HG02571 (cell line): ENCODE measurements around the gene BICRA.
"Not testable (repeated sequence)": the region's sequence is repeated elsewhere in the genome, so short reads cannot be mapped to it uniquely, and the experiment has no call there.

ENCODE experiments used
- ATAC-seq: cut with Tn5 transposase; IDR thresholded peaks from one replicate; pipeline ENCODE4 v1.9.1; 2021; ENCODE audit warnings: mild to moderate bottlenecking, moderate library complexity; ENCODE audit not compliant: unreplicated experiment

The BICRA gene

DNA sequence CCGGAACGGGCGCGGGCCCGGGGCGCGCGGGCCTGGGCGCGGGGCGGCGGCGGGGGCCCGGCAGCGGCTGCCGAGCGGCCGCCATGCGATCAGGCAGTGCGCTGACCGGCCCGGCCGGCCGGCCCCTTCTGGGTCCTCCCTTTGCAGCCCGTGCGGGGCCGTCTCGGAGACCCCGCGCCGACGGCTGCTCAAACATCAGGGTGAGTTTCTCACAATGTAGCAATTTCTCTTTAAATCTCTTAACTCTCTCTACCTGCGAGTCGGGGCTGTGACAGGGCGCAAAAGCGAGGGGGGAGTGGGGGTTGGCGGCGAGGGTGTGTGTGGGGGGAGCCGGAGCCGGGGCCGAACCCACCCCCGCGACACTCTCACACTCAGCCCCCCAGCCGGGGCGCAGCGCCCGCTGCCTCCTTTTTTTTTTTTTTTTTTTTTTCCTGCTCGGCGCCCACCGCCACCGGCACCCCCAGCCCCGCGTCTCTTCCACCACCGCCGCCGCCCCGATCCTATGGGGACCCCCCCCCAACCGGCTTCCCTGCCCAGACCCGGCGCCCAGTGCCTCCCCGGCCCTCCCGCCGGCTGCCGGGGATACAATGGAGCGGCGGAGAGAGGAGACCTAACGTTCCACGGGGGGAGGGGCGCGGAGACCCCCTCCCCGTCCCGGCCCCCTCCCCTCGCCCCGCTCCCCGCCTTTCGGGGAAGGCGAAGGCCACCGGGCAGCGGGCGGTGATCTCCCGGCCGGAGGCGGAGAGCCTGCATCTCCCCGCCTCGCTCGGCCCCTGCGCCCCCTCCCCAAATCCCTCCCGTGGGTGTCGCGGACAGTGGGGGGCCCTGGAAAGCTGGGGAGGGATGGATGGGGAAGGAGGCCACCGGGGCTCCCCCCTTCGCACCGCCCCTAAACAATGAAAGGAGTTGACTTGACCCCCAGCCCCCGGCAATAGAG, at the start of gene BICRA:
BICRA (plus strand) TSS at position 166 of the 937 bp plus-strand sequence. CDS start 64,441 bp downstream, outside the sequence.
- peak; percentile 40 for ATAC-seq

DNA sequence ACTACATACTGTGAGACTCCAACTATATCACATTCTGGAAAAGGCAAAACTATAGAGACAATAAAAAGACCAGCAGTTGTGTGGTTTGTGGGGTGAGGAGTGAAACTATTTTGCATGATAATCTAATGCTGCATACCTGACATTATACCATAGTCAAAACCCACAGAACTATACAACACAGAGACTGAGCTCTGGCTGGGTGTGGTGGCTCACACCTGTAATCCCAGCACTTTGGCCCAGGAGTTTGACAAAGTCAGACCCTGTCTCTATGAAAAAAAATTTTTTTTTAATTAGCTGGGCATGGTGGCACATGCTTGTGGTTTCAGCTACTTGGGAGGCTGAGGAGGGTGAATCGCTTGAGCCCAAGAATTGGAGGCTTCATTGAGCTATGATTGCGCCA, 47.9 kb upstream of the BICRA start:
- ATAC-seq, result no peak

DNA sequence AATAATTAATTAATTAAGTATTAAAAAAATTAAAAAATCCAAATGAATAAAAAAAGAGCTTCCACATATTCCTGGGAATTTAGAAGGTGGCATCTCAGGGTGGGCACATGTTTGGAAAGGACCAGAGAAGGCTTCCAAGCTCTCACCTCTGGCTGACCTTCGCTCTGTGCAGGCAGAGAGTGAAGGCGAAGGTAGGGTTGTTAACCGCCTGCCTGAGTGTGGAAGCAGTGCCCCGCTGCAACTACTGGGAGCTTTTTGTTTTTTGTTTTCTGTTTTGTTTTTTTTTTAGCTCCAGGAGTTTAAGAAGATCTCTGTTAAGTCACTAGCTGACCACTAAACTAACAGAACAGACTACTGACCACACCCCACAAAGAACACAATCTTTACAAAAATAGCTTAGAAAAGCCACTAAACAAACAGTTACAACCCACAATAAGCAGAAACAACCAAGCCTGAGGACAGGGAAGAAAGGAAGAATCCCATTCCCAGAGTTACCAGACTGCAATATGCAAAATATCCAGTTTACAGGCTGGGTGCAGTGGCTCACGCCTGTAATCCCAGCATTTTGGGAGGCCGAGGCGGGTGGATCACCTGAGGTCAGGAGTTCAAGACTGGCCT, 47.4 kb upstream of the BICRA start:
- no peak for ATAC-seq

DNA sequence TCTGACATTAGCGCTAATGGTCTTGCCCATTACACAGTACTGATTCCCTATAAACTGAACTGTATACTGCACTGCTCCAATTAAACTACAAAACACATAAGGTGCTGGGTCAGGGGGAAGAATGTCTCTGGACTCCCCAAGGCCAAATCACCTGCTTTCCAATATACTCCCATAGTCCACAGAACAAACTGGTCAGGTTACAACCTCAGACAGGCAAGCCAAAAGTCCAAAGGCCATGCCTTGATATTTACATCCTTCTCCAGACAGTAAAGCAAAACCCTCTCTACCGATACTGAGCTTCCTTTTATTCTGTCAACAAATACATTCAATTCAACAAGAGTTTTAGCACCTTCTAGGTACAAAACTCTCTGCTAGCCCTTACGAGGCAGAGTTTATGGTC, 44.9 kb upstream of the BICRA start:
- ATAC-seq, result no peak

DNA sequence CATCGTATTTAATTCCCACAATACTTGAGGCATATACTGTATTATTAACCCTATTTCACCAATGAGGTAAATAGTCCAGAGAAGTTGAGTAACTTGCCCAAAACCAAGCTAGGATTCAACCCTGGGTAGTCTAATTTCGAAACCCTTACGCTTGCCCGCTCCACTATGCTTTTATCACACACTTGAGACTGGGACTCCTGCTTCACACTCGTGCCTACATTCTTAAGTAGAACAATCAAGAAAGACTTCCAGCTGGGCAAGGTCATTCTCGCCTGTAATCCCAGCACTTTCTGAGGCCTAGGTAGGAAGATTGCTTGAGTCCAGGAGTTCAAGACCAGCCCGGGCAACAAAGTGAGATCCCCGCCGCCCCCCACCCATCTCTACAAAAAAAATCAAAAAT, 39.6 kb upstream of the BICRA start:
- no peak for ATAC-seq

DNA sequence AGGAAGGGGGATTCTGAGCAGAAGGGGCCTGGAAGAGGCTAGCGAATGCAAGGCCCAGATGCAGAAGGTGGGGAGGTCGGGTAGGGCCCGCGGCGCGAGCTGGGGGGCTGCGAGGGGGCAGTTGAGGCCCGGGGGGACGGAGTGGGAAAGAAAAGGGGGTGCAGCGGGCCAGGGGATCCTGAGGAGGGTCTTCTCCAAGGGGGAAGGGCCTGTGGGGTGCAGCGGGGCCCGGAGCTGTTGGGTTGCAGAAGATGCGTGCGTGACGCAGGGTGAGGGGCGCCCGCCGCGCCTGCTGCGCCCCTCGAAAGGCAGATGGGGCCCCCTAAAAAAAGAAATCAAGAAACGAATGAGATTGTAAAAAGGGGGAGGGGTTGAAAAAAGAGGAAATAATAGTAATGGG, 36.3 kb upstream of the BICRA start:
- no peak for ATAC-seq

DNA sequence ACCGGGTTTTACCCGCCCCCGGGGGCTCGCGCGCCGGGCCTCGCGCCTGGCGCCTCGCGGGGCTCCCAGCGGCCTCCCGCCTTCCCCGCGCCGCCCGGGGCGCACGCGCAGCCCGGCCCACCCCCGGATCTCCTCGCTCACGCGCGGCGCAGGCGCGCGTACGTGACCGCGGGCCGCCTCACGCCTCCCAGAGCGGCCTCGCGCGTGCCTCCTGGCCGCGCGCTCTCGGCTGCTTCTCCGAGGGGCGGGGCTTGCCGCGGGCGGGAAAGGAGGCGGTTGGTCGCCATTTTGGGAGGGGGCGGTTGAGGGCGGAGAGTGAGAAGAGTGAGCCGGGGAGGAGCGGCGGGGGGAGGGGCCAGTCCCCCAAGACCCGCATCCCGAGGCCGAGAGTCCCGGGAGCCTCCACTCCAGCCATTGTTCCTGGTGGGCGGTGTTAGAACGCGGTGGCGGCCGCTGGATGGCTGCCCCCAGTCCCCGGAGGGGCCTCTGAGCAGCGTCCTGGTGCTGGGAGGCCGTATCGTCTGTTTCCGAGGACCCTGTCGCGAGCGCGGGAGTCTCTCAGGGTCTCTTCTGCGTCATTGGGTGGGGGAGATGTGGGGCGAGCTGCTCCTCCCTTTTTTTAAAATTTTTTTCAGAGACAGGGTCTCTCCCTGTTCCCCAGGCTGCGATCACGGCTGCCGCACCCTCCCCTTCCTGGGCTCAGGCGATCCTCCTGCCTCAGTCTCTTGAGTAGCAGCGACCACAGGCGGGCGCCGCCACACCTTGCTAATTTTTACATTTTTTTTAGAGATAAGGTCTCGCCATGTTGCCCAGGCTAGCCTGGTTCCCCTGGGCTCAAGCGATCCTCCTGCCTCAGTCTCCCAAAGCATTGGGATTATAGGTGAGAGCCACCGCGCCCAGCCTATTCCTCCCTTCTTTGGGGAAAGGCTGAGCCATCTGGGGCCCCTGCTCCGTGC, 35.6 kb upstream of the BICRA start, which contains the start of gene ZNF541:
ZNF541 (minus strand) TSS at position 78 of the 956 bp plus-strand sequence. CDS start 17,292 bp downstream, outside the sequence.
- no peak for ATAC-seq

DNA sequence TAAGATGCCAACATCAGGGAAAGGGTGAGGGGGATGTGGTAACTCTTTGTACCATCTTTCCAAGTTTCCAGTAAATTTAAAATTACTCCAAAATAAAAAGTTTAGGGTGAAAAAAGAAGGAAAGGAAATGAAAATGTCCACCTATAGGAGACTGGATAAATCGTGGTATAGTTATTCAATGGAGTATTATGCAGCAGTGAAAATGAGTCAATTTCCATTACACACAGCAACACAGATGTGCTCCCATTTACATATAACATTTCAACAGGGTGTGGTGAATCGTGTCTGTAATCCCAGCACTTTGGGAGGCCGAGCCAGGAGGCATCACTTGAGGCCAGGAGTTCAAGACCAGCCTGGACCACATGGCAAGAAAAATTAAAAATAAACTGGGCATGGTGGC, 28.5 kb upstream of the BICRA start:
- no peak for ATAC-seq

DNA sequence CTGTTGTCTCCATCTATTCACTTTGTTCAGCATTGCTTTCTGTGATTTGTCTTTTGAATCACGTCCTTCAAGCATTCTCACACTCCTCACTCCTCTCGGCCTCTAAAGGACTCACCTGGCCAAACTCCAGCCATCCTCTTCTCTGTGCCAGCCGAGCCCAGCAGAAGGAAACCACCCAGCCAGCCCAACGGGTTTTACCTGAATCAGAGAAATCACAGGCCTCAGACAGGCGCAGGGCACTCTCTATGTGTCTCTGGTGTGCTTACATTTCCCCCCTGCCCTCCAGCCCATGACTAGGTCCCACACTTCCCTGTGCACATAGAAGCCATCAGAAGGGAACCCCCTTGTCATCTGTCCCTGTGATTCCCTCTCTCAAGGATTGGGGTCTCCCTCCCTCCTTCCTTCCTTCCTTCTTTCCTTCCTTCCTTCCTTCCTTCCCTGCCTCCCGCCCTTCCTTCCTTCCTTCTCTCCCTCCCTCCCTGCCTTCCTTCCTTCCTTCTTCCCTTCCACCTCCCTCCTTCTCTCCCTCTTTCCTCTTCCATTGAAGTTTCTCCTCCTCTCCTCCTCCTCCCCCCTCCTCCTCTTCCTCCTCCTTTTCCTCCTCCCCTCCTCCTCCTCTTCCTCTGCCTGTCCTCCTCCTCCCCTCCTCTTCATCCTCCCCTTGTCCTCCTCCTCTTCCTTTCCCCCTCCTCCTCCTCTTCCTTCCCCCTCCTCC, 27.2 kb upstream of the BICRA start:
- ATAC-seq, result no peak

DNA sequence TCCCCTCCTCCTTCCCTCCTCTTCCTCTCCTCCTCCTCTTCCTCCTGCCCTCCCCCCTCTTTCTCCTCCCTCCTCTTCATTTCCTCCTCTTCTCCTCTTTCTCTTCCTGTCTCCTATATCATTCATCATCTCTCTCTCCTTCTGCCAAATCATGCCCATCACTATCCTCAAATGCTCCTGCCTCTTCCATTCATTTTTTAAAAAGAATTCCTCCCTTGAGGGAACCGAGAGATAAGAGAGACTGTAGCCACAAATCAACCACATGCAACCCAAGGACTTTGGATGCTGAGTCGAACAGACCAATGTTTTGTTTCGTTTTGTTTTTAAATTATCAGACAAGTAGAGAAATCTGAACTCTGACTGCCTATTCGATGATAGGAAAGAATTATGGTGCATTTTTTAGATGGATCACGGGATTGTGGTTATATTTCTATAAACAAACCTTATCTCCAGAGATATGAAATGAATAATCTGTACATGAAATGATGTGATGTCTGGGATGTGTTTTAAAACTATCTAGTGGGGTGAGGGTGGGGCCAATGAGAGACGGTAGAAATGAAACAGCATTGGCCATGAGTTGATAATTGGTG, 26.5 kb upstream of the BICRA start:
- no peak for ATAC-seq

DNA sequence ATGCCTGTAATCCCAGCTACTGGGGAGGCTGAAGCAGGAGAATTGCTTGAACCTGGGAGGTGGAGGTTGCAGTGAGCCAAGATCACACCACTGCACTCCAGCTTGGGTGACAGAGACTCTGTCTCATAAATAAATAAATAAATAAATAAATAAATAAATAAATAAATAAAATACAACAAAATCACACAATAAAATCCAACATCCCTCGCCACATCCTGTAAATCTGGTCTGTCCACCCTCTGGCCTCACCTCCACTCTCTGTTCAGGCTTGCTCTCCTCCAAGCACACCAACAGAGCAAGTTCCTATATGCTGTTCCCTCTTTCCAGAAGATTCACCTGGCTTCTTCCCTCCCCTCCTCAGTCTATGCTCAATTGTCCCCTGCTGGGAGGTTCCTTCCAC, 25.8 kb upstream of the BICRA start:
- ATAC-seq, result not testable (repeated sequence)

DNA sequence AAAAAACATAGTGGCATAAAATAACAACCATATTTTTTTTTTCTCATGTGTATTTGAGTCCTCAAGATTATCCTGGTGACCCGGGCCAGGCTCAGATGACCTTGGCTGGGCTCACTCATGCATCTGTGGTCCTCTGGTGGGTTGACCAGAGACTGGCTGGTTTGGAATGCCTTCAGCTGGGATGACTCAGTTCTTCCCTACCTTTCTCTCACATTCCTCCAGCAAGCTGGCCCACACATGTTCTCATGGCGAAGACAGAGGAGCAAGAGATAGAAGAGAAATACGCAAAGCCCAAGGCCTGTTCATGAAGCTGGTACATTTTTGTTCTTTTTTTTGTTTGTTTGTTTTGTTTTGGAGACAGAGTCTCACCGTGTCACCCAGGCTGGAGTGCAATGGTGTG, 21.6 kb upstream of the BICRA start:
- no peak for ATAC-seq

DNA sequence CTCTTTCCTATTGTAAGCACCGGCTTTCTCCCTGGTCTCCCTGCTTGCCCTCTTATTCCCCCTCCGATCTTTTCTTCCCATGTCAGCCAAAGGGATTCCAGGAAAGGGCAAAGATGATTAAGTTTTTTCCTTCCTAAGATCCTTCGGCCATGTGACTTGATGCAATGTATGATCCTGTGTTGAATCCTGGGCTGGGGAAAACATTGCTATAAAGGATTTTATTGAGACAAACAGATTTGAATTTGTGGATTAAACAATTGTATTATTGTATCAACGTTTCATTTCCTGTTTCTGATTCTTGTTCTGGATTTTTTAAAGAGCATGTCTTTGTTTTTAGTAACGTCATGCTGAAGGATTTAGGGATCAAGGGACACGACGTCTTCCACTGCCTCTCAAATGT, 19.1 kb upstream of the BICRA start:
- ATAC-seq, result no peak

DNA sequence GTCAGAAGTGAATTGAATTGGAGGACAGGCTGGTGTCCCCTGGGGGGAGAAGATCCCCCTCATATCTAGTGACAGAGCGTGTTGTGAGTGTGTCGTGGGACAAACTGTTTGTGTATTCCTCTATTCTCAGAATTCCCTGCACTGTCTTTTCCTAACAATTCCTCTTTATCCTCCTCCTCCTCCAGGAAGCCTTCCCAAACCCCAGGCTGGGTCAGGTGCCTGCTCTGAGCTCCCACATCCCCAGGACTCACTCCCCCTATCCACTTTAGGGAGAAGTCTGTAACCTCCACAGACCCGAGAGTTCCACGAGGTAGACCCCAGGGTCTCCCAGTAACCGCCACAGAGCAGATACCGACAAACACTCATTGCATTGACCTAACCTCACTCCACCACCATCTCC, 15.1 kb upstream of the BICRA start:
- no peak for ATAC-seq

DNA sequence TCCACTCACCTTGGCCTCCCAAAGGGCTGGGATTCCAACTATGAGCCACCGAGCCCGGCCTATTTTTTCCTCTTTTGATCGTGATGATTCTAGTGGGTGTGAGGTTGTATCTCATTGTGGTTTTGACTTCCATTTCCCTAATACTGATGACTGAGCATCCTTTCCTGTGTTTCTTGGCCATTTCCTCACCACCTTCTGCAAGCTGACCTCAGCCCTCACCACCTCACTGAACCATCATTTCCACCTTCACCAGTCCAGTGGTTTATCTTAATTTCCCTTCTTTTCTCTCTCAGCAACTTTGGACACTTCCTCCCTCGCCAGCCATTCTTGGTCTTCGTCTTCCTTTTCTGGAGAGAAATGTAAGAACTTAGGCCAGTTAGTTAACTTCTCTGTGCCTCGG, 13.0 kb upstream of the BICRA start:
- no peak for ATAC-seq

DNA sequence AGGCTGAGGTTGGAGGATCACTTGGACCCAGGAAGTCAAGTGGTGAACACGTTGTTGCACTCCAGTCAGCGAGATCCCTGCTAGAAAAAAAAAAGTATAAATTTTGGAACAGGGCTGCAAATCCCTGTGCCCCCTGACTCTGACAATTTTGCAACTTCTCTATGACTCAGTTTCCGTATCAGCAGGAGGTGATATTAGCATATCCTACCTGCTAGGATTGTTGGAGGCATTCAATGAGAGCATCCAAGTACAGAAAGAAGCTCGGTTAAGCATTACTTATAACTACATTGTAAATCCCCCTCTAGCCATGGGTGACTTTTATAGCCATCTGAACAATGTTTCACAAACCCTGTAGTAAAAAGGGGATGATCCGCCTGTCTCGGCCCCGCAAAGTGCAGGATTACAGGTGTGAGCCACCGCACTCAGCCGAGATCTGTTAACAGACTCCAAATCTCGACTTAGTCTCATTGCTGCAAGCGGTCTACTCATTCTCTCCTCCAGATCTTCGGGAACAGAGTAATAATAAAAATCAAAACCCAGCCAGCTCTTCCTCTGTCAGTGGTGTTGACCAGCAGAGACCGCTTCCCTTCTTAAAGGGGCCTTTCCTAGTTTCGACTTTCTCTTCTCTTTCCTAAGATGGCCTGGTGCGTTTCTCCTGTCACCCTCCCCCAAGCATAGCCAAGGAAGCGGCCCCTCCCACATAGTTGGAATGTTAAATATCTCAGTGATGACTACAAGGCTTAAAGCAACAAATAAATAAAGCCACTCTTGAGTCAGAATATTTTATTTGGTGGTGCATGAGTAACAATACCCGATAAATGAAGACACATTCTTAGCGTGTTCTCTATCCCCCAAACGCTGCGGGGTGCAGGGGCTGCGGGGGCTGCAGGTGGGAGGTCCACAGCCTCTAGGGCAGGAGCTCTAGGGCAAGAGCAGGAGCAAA, 10.3 kb upstream of the BICRA start:
- no peak for ATAC-seq

DNA sequence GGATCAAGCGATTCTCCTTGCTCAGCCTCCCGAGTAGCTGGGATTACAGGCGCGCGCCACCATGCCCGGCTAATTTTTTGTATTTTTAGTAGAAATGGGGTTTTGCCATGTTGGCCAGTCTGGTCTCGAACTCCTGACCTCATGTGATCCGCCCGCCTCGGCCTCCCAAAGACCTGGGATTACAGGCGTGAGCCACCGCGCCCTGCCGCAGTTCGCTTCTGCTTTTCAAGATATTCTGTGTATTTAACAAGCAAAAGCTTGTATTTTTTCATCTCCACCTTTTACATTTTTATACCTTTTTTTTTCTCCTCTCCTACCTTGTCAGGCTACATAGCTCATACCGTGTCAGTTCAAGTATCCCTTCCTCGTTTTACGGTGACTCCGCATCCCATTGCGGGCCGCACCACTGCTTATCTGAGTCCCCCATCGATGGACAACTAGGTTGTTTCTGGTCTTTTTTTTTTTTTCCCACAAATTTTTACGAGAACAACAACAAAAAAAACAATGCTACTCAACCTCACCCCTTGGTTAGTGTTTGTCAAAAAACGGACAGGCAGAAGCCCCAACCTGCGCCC, 9.2 kb upstream of the BICRA start:
- not testable (repeated sequence) for ATAC-seq
